Measurements from ENCODE around the gene PANK3.

The PANK3 gene

DNA sequence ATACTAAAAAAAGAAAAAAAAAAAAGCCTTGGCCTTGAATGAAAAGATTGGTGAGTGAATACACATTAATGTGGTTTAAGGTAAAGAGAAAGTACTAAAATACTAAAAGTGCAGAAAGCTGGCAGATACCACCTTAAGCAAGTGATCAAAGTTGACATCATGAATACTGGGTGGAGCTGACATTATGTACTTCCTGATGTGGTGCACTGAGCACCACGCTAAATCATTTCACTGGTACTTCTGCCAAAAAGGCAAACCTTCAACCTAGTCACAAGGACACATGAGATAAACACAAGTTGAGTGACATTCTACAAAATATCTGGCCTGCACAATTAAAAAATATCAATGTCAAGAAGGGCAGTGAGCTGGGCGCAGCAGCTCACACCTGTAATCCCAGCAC, 33.8 kb upstream of the PANK3 start:
- H3K4me3 ChIP-seq (ENCODE audit: low read depth, low read length) = no peak overlapping the region
- no peak for DNase-seq (ENCODE audit: low read depth)
- TF ChIP-seq, protein P1, sequence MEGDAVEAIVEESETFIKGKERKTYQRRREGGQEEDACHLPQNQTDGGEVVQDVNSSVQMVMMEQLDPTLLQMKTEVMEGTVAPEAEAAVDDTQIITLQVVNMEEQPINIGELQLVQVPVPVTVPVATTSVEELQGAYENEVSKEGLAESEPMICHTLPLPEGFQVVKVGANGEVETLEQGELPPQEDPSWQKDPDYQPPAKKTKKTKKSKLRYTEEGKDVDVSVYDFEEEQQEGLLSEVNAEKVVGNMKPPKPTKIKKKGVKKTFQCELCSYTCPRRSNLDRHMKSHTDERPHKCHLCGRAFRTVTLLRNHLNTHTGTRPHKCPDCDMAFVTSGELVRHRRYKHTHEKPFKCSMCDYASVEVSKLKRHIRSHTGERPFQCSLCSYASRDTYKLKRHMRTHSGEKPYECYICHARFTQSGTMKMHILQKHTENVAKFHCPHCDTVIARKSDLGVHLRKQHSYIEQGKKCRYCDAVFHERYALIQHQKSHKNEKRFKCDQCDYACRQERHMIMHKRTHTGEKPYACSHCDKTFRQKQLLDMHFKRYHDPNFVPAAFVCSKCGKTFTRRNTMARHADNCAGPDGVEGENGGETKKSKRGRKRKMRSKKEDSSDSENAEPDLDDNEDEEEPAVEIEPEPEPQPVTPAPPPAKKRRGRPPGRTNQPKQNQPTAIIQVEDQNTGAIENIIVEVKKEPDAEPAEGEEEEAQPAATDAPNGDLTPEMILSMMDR (IDR thresholded peaks at IDR 0.05; ENCODE audit: low read depth, low read length, missing control alignments) = no peak

DNA sequence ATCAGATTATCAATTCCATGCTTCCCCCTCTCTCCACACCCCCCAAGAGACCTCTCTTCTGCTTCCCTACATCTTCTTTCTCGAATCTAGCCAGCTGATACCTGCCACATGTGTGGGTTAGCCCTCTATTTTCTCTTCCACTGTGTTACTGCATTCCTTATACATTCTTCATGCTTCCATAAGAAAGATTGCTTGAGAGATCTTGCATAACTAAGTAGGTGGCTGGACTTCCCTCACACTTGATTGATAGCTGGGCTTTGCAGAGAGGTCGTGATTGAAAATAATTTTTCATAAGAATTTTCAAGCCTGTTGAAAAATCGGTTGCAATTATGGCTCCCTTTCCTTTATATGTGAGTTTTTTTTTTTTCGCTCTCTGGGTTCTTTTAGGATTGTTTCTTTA, 33.0 kb upstream of the PANK3 start:
- TF ChIP-seq, protein P1 (IDR thresholded peaks at IDR 0.05; ENCODE audit: low read depth, low read length, missing control alignments) = no peak
- no peak for DNase-seq (ENCODE audit: low read depth)
- H3K4me3 ChIP-seq (ENCODE audit: low read depth, low read length) = no peak overlapping the region

DNA sequence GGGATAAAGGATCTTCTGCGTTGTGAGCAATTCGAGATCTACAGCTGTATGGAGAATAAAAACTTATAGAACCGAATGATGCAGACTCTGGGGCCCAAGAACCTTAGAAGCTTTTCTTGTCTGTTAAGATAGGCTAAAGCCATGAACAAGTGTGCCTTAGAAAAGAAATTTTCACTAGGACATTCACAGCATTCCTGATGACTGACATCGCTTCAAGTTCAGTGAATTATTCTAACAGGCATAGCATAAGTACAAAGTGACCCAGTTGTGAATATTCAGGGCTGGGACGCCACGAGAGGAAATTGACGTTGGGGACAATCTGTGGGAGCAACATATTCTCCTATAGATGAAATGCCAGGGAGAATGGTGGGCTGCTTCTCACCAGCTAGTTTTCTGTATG, 32.0 kb upstream of the PANK3 start:
- TF ChIP-seq, protein P1 (IDR thresholded peaks at IDR 0.05; ENCODE audit: low read depth, low read length, missing control alignments) = no peak
- H3K4me3 ChIP-seq (ENCODE audit: low read depth, low read length) = no peak overlapping the region
- DNase-seq (ENCODE audit: low read depth) = no peak

DNA sequence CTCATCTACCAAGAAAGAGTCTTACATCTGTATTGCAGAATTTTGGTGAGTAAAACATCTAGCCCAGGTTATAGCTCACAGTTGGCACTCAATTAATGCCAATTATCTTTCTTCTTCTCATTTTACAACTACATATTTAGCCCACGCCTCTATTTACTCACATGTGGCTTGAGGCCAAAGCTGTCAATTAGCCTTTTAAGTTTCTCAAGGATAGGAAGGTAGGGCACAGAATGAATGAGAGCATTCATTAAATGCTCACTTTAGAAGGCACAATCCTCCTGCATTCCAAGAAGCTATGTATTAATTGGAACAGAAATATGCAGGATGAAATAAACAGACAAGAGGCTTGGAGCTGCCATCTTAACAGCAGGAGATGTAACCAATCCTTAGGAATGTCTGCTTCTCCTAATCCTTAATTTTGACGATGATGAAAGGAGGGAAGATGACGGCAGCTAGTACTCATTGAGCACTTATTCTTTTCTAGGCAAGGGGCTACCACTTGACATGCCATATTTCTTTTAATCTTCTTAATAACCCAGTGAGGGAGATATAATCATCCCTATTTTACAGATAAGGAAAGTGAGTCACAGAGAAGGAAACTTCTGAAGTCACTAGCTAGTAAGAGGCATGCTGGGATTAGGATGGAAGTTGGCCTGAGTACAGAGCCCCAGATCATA, 30.8 kb upstream of the PANK3 start:
- no peak overlapping the region for H3K4me3 ChIP-seq (ENCODE audit: low read depth, low read length)
- no peak for DNase-seq (ENCODE audit: low read depth)
- TF ChIP-seq, protein P1 (IDR thresholded peaks at IDR 0.05; ENCODE audit: low read depth, low read length, missing control alignments) = no peak

DNA sequence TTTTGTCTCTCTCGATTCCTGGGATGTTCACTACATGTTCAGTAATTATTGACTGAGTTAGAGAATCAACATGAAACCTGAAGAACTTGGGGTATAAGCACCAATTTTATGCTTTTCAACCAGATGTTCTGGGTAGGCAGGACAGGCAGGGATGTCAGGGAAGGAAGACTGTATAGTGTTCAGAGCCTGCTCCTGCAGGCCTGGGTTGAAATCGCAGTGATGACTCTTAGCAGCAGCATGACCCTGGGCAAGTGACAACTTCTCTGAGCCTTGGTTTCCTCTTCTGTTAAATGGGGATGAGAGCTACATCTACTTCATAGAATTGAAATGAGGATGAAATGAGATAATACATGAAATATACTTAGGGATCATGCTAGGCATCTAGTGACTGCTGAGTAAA, 29.7 kb upstream of the PANK3 start:
- no peak overlapping the region for H3K4me3 ChIP-seq (ENCODE audit: low read depth, low read length)
- no peak for DNase-seq (ENCODE audit: low read depth)
- TF ChIP-seq, protein P1 (IDR thresholded peaks at IDR 0.05; ENCODE audit: low read depth, low read length, missing control alignments) = no peak

DNA sequence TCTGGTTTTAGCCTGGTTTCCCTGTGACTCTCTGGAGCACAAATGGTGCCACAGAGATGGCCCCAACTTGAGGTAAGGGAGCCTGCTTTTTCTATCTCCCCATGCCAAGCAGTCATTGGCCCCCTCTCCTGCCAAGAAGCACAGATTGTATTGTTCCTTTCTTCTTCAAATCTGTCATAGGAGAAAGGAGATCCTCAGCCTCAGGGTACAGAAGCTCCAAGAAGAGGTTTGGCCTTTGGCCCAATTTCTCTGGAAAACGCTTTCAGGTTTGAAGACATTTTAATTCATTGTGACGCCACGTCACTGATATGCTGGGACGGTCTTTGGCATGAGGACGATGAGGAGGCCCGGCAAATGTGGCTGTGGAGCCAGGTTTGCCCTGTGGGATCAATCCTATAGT, 29.2 kb upstream of the PANK3 start:
- no peak overlapping the region for H3K4me3 ChIP-seq (ENCODE audit: low read depth, low read length)
- TF ChIP-seq, protein P1 (IDR thresholded peaks at IDR 0.05; ENCODE audit: low read depth, low read length, missing control alignments) = no peak
- DNase-seq (ENCODE audit: low read depth) = no peak

DNA sequence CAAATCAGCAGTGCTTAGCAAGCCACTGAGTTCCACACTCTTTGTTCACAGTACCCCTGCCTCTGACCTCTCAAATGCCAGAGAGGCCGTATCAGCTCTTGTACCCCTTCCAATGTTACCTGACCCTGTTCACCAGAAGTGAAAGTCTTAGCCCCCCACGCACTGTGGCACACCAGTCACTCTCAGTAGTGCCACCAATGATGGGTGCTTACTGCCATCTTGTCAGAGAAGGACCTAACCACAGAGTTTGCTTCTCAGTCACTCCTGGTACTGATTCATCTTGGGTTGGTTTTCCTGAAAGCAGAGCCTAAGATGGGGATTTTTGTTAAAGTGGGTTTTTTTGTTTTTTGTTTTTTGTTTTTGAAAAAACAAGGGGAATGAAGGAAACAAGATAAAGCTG, 28.8 kb upstream of the PANK3 start:
- DNase-seq (ENCODE audit: low read depth) = no peak
- no peak overlapping the region for H3K4me3 ChIP-seq (ENCODE audit: low read depth, low read length)
- TF ChIP-seq, protein P1 (IDR thresholded peaks at IDR 0.05; ENCODE audit: low read depth, low read length, missing control alignments) = no peak
